WTC11 (cell line): ENCODE results near the gene CACNA1E. TPM values are rescaled to one million over a fixed set of nuclear protein-coding genes. Genes with fewer than 3 reads are reported as not detected.

Experiments
- ATAC-seq: fragments of 200-7000 bp; cut with Tn5 transposase; 2 replicates; pipeline ENCODE4 v1.10.0; 2021; ENCODE audit warnings: mild to moderate bottlenecking, moderate library complexity
- CTCF ChIA-PET: fragments of 300-600 bp; sonication (Branson Sonifier 250); formaldehyde crosslinking; loops from one replicate; lab custom pipeline; 2021; ENCODE audit warnings: antibody characterized with exemption; lab: Charles Lee
- POLR2A ChIA-PET: fragments of 350-600 bp; sonication (Branson Sonifier 250); formaldehyde crosslinking; loops from one replicate; lab custom pipeline; 2021; ENCODE audit warnings: antibody characterized with exemption; lab: Charles Lee
- DNase-seq: peaks from one replicate; pipeline ENCODE4 v3.0.0; 2021; ENCODE audit warnings: low spot score
- H3K27ac Mint-ChIP-seq: 2 replicates; pipeline ENCODE4 v1.8.0; 2021; ENCODE audit warnings: mixed read lengths
- H3K27me3 Mint-ChIP-seq: 2 replicates; pipeline ENCODE4 v1.8.0; 2021; ENCODE audit warnings: low read depth, mild to moderate bottlenecking, moderate library complexity, mixed read lengths
- H3K36me3 Mint-ChIP-seq: 2 replicates; pipeline ENCODE4 v1.8.0; 2021; ENCODE audit warnings: mixed read lengths
- H3K4me1 Mint-ChIP-seq: 2 replicates; pipeline ENCODE4 v1.8.0; 2022; ENCODE audit warnings: mixed read lengths
- H3K4me3 Mint-ChIP-seq: 2 replicates; pipeline ENCODE4 v1.8.0; 2021; ENCODE audit warnings: mild to moderate bottlenecking, moderate library complexity, mixed read lengths
- H3K9me3 Mint-ChIP-seq: 2 replicates; pipeline ENCODE4 v1.8.0; 2021; ENCODE audit warnings: mixed read lengths
- CBFB ChIP-seq: sonication (generic); formaldehyde crosslinking; IDR thresholded peaks from 2 replicates; pipeline ENCODE4 v1.8.1; 2022; ENCODE audit warnings: mild to moderate bottlenecking, low read depth, missing genetic modification reagents
- ESRRA ChIP-seq: sonication (generic); formaldehyde crosslinking; IDR thresholded peaks from 2 replicates; pipeline ENCODE4 v1.8.1; 2022; ENCODE audit warnings: mild to moderate bottlenecking, missing genetic modification reagents, borderline replicate concordance
- HMGA2 ChIP-seq: fragments of 250-450 bp; sonication (Bioruptor Pico); IDR thresholded peaks from 2 replicates; pipeline ENCODE4 v1.4.0; 2021; ENCODE audit warnings: mild to moderate bottlenecking, moderate library complexity
- JAZF1 ChIP-seq: fragments of 250-450 bp; sonication (Bioruptor Pico); IDR thresholded peaks from 2 replicates; pipeline ENCODE4 v1.9.0; 2021; ENCODE audit warnings: moderate library complexity, mild to moderate bottlenecking, inconsistent platforms
- NFE2L1 ChIP-seq: sonication (generic); formaldehyde crosslinking; IDR thresholded peaks from 2 replicates; pipeline ENCODE4 v1.8.1; 2023; ENCODE audit warnings: missing genetic modification reagents
- NR2C2 ChIP-seq: sonication (generic); formaldehyde crosslinking; IDR thresholded peaks from 2 replicates; pipeline ENCODE4 v1.8.0; 2022; ENCODE audit warnings: mild to moderate bottlenecking, missing genetic modification reagents
- RELA ChIP-seq: sonication (generic); formaldehyde crosslinking; IDR thresholded peaks from 2 replicates; pipeline ENCODE4 v1.8.1; 2022; ENCODE audit warnings: missing genetic modification reagents, mild to moderate bottlenecking, borderline replicate concordance
- TEAD1 ChIP-seq: sonication (generic); formaldehyde crosslinking; IDR thresholded peaks from 2 replicates; pipeline ENCODE4 v1.8.0; 2022; ENCODE audit warnings: mild to moderate bottlenecking, missing genetic modification reagents
- ZNF138 ChIP-seq: sonication (generic); formaldehyde crosslinking; conservative IDR thresholded peaks from 2 replicates; pipeline ENCODE4 v1.8.1; 2022; ENCODE audit warnings: mild to moderate bottlenecking, moderate library complexity, missing genetic modification reagents
- ZNF219 ChIP-seq: sonication (generic); formaldehyde crosslinking; IDR thresholded peaks from 2 replicates; pipeline ENCODE4 v1.8.0; 2023; ENCODE audit warnings: missing genetic modification reagents, mild to moderate bottlenecking, borderline replicate concordance
- ZNF416 ChIP-seq: fragments of 250-450 bp; sonication (Bioruptor Pico); IDR thresholded peaks from 2 replicates; pipeline ENCODE4 v1.9.0; 2021; ENCODE audit warnings: mild to moderate bottlenecking, inconsistent platforms
- ZNF423 ChIP-seq: fragments of 250-450 bp; sonication (Bioruptor Pico); IDR thresholded peaks from 2 replicates; pipeline ENCODE4 v2.1.2; 2022; ENCODE audit warnings: mild to moderate bottlenecking, moderate library complexity
- total RNA-seq: library from RNA; stranded (reverse); gene quantifications from 3 replicates; pipeline ENCODE4 v1.2.3, GENCODE V29; 2021
- TF ChIP-seq, protein P1 (sequence below): sonication (generic); formaldehyde crosslinking; conservative IDR thresholded peaks from 2 replicates; pipeline ENCODE4 v1.8.1; 2022; ENCODE audit warnings: mild to moderate bottlenecking, missing genetic modification reagents
- TF ChIP-seq, protein P2 (sequence below): sonication (generic); formaldehyde crosslinking; IDR thresholded peaks from 2 replicates; pipeline ENCODE4 v1.8.1; 2023; ENCODE audit warnings: mild to moderate bottlenecking, missing genetic modification reagents, borderline replicate concordance
- TF ChIP-seq, protein P3 (sequence below): sonication (generic); formaldehyde crosslinking; IDR thresholded peaks from 2 replicates; pipeline ENCODE4 v1.8.1; 2022; ENCODE audit warnings: low read depth, missing genetic modification reagents, borderline replicate concordance
- TF ChIP-seq, protein P4 (sequence below): fragments of 250-450 bp; sonication (Bioruptor Pico); IDR thresholded peaks from 2 replicates; pipeline ENCODE4 v1.9.0; 2021; ENCODE audit warnings: mild to moderate bottlenecking
- TF ChIP-seq, protein P5 (sequence below): sonication (generic); formaldehyde crosslinking; IDR thresholded peaks from 2 replicates; pipeline ENCODE4 v1.8.1; 2023; ENCODE audit warnings: mild to moderate bottlenecking, missing genetic modification reagents

CACNA1E gene
- total RNA-seq, 1 experiment from 2014 or later, result 0.63 TPM

DNA sequence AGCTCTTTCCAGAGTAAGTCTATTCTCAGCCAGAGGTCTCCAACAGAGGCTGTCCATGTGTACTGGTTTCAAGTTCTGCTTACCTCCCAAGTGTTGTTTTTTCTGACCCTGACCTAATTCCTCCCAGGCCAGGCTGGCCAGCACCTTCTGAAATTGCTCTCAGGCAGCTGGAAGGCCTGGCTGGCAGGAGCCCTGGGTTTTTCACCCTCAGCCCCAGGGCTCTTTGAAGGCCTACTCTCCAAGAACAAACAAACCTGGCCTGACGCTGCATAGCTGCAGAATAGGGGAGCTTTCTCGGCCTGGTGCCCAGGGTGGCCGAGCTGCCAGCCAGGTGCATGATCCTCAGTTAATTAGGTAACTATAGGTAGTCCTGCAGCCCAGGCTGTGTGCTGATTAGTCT lies 147.5 kb downstream of the CACNA1E start (continued):
- TF ChIP-seq ZNF138 (no peak), ESRRA (CRISPR knock-in tag) (no peak), HMGA2 (CRISPR knock-in tag) (no peak), ZNF416 (CRISPR knock-in tag) (no peak), NFE2L1 (CRISPR knock-in tag) (no peak), RELA (CRISPR knock-in tag) (no peak), JAZF1 (CRISPR knock-in tag) (no peak), NR2C2 (CRISPR knock-in tag) (no peak), ZNF423 (CRISPR knock-in tag) (no peak)
- TF ChIP-seq, protein P1, sequence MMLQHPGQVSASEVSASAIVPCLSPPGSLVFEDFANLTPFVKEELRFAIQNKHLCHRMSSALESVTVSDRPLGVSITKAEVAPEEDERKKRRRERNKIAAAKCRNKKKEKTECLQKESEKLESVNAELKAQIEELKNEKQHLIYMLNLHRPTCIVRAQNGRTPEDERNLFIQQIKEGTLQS, result no peak
- TF ChIP-seq, protein P2, sequence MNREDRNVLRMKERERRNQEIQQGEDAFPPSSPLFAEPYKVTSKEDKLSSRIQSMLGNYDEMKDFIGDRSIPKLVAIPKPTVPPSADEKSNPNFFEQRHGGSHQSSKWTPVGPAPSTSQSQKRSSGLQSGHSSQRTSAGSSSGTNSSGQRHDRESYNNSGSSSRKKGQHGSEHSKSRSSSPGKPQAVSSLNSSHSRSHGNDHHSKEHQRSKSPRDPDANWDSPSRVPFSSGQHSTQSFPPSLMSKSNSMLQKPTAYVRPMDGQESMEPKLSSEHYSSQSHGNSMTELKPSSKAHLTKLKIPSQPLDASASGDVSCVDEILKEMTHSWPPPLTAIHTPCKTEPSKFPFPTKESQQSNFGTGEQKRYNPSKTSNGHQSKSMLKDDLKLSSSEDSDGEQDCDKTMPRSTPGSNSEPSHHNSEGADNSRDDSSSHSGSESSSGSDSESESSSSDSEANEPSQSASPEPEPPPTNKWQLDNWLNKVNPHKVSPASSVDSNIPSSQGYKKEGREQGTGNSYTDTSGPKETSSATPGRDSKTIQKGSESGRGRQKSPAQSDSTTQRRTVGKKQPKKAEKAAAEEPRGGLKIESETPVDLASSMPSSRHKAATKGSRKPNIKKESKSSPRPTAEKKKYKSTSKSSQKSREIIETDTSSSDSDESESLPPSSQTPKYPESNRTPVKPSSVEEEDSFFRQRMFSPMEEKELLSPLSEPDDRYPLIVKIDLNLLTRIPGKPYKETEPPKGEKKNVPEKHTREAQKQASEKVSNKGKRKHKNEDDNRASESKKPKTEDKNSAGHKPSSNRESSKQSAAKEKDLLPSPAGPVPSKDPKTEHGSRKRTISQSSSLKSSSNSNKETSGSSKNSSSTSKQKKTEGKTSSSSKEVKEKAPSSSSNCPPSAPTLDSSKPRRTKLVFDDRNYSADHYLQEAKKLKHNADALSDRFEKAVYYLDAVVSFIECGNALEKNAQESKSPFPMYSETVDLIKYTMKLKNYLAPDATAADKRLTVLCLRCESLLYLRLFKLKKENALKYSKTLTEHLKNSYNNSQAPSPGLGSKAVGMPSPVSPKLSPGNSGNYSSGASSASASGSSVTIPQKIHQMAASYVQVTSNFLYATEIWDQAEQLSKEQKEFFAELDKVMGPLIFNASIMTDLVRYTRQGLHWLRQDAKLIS, result no peak
- TF ChIP-seq, all 79 proteins: peak for 0

DNA sequence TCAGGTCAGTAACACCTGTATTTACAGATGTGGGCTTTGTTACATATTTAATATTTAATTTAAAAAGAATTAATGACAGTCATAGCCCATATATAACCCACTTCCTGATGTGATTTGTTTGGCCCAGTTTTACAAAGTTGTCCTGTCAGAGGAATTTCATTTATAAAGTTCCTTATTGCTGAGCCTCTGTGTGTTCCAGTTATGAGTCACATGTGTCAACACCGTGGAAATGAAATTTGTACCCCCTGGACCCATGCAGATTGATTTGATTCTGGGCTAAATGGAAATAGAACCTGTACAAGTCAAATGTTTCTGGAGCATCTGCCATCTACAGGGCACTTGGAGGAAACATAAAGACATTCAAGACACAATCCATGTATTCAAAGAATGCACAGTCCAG lies 149.2 kb downstream of the CACNA1E start:
- Mint-ChIP-seq H3K4me3 (no peak overlapping the region), H3K27ac (no peak overlapping the region), H3K4me1 (peaks cover 2% of the 10 kb centered on the region; the same call in 1 of the 2 replicates), H3K9me3 (no peaks in the 10 kb centered on the region), H3K36me3 (no peaks in the 10 kb centered on the region), H3K27me3 (no peaks in the 10 kb centered on the region)
- DNase-seq, result no peak
- no peak for ATAC-seq
- CTCF ChIA-PET, result no interaction called here
- no peak for TF ChIP-seq TEAD1 (CRISPR knock-in tag)
- POLR2A ChIA-PET, result no interaction called here

DNA sequence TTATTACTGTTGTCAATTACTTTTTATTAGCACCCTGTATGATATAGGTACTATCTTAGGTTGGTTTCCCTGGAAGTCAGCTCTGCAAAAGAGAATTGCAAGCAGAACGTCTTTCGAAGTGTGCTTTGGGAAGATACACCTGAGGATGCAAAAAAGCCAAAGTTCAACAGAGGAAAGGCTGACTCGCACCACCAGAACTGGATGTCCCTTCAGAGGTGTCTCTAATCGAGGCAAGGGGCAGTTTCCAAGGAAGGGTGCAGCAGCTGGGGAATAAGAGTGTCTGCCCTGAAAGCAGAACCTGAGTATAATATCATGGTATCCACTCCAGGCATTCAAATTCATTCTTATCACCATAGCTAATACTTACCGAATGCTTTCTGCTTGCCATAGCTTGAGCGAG lies 149.6 kb downstream of the CACNA1E start:
- no peaks in the 10 kb centered on the region for H3K9me3 Mint-ChIP-seq
- H3K36me3 Mint-ChIP-seq, result no peaks in the 10 kb centered on the region
- CTCF ChIA-PET, result no interaction called here
- H3K4me1 Mint-ChIP-seq, result peaks cover 2% of the 10 kb centered on the region; the same call in 1 of the 2 replicates
- DNase-seq, result no peak
- POLR2A ChIA-PET, result no interaction called here
- H3K27ac Mint-ChIP-seq, result no peak overlapping the region
- TF ChIP-seq, protein P3, sequence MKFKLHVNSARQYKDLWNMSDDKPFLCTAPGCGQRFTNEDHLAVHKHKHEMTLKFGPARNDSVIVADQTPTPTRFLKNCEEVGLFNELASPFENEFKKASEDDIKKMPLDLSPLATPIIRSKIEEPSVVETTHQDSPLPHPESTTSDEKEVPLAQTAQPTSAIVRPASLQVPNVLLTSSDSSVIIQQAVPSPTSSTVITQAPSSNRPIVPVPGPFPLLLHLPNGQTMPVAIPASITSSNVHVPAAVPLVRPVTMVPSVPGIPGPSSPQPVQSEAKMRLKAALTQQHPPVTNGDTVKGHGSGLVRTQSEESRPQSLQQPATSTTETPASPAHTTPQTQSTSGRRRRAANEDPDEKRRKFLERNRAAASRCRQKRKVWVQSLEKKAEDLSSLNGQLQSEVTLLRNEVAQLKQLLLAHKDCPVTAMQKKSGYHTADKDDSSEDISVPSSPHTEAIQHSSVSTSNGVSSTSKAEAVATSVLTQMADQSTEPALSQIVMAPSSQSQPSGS (CRISPR knock-in tag), result no peak
- TF ChIP-seq ZNF219 (CRISPR knock-in tag), result no peak
- TF ChIP-seq, protein P4, sequence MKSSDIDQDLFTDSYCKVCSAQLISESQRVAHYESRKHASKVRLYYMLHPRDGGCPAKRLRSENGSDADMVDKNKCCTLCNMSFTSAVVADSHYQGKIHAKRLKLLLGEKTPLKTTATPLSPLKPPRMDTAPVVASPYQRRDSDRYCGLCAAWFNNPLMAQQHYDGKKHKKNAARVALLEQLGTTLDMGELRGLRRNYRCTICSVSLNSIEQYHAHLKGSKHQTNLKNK (CRISPR knock-in tag), result no peak
- TF ChIP-seq, protein P5, sequence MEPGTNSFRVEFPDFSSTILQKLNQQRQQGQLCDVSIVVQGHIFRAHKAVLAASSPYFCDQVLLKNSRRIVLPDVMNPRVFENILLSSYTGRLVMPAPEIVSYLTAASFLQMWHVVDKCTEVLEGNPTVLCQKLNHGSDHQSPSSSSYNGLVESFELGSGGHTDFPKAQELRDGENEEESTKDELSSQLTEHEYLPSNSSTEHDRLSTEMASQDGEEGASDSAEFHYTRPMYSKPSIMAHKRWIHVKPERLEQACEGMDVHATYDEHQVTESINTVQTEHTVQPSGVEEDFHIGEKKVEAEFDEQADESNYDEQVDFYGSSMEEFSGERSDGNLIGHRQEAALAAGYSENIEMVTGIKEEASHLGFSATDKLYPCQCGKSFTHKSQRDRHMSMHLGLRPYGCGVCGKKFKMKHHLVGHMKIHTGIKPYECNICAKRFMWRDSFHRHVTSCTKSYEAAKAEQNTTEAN (CRISPR knock-in tag), result no peak
- no peak for TF ChIP-seq TEAD1 (CRISPR knock-in tag)
- no peak for TF ChIP-seq CBFB (CRISPR knock-in tag)
- no peaks in the 10 kb centered on the region for H3K27me3 Mint-ChIP-seq
- no peak overlapping the region for H3K4me3 Mint-ChIP-seq
- ATAC-seq, result no peak
